ENCODE measurements around the gene ZBTB42. TPM values are rescaled to one million over a fixed set of nuclear protein-coding genes. Genes with fewer than 3 reads are reported as not detected.

Gene ZBTB42
- total RNA-seq, 1 donor from 2014 or later, result 5.7 TPM

DNA sequence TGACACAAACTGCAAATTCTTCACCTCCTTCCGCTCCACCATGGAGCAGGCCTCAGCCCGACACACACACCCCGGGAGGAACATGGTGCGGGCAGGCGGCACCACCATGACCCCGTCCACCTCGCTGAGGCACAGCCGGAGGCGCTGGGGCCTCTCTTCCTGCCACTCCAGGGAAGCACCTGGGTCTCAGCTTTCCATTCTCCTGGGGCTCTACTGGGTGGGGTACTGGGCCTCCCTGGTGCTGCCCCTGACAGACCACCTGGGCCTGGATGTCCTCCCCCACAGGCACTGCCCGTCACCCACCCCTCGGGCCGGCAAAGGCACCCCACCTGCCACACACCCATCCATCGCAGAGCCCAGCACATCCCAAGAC is 15.2 kb upstream of the ZBTB42 start:
- Histone ChIP-seq H3K9me3 (replicated peaks) (no peaks in the 10 kb centered on the region), H3K4me3 (no peak overlapping the region), H3K36me3 (peaks cover 27% of the 10 kb centered on the region), H3K4me1 (peaks cover 54% of the 10 kb centered on the region), H3K27me3 (ENCODE audit: low read depth) (no peaks in the 10 kb centered on the region), H3K27ac (replicated peaks) (no peak overlapping the region)
- DNase-seq, result no peak
- intact Hi-C loops (cut with micrococcal nuclease), result no loop called here
- TF ChIP-seq, protein P1, sequence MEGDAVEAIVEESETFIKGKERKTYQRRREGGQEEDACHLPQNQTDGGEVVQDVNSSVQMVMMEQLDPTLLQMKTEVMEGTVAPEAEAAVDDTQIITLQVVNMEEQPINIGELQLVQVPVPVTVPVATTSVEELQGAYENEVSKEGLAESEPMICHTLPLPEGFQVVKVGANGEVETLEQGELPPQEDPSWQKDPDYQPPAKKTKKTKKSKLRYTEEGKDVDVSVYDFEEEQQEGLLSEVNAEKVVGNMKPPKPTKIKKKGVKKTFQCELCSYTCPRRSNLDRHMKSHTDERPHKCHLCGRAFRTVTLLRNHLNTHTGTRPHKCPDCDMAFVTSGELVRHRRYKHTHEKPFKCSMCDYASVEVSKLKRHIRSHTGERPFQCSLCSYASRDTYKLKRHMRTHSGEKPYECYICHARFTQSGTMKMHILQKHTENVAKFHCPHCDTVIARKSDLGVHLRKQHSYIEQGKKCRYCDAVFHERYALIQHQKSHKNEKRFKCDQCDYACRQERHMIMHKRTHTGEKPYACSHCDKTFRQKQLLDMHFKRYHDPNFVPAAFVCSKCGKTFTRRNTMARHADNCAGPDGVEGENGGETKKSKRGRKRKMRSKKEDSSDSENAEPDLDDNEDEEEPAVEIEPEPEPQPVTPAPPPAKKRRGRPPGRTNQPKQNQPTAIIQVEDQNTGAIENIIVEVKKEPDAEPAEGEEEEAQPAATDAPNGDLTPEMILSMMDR (IDR thresholded peaks at IDR 0.05; ENCODE audit: borderline replicate concordance), result no peak

- Histone ChIP-seq H3K9me3 (replicated peaks) (no peaks in the 10 kb centered on the region), H3K27ac (replicated peaks) (no peak overlapping the region), H3K4me1 (peaks cover 58% of the 10 kb centered on the region), H3K36me3 (peaks cover 31% of the 10 kb centered on the region), H3K27me3 (ENCODE audit: low read depth) (no peaks in the 10 kb centered on the region), H3K4me3 (no peak overlapping the region)
- intact Hi-C loops (cut with micrococcal nuclease), result no loop called here
- TF ChIP-seq, protein P1 (IDR thresholded peaks at IDR 0.05; ENCODE audit: borderline replicate concordance), result no peak
- no peak for DNase-seq
Measured at GRCh38 chr14:104786091-104786586, 14.8 kb upstream of the ZBTB42 start.

GRCh38 chr14:104786726-104787675 is 13.9 kb upstream of the ZBTB42 start:
- Histone ChIP-seq H3K27ac (replicated peaks) (peak overlapping the region; percentile 27), H3K4me1 (peaks cover 67% of the 10 kb centered on the region), H3K27me3 (ENCODE audit: low read depth) (no peaks in the 10 kb centered on the region), H3K36me3 (peaks cover 40% of the 10 kb centered on the region), H3K4me3 (no peak overlapping the region), H3K9me3 (replicated peaks) (no peaks in the 10 kb centered on the region)
- TF ChIP-seq, protein P1 (IDR thresholded peaks at IDR 0.05; ENCODE audit: borderline replicate concordance), result no peak
- intact Hi-C loops (cut with micrococcal nuclease), result no loop called here
- no peak for DNase-seq

GRCh38 chr14:104787736-104788135 is 13.2 kb upstream of the ZBTB42 start:
- no peaks in the 10 kb centered on the region for H3K27me3 ChIP-seq (ENCODE audit: low read depth)
- H3K4me3 ChIP-seq, result no peak overlapping the region
- H3K36me3 ChIP-seq, result peaks cover 43% of the 10 kb centered on the region
- peak overlapping the region; percentile 22 for H3K27ac ChIP-seq (replicated peaks)
- H3K4me1 ChIP-seq, result peaks cover 74% of the 10 kb centered on the region
- intact Hi-C loops (cut with micrococcal nuclease), result no loop called here
- no peaks in the 10 kb centered on the region for H3K9me3 ChIP-seq (replicated peaks)
- TF ChIP-seq, protein P1 (IDR thresholded peaks at IDR 0.05; ENCODE audit: borderline replicate concordance), result no peak
- DNase-seq, result peak; percentile 53

DNA sequence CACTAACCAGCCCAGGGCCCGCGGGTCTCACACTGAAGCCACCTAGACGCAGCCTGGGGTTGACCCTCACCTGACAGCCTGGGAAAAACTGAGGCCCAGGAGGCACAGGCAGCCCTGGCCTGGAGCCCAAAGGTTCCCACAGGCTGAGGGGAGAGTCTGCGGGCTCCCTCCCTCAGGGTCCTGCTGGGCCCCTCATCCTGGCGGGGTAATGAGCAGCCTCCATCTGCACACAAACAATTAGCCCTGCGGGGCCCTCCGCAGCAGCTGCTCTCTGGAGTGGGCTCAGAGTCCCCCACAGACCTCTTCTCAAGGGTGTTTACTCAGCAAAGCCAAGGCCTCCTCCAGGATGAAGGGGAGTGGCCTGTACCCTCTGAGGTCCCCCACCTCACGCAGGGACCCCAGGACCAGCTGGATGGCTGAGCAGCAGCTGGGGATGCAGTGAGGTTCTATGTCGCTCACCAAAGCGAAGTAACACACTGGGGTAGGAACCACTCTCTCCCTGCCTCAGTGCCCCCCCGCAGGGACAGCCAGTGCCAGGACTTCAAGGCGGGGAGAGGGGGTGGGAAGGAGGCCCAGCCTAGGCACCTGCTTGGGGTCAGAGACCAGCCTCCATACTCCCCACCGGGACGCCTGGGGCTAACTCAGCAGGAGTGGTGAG is 12.6 kb upstream of the ZBTB42 start:
- intact Hi-C loops (cut with micrococcal nuclease), result no loop called here
- H3K36me3 ChIP-seq, result peaks cover 43% of the 10 kb centered on the region

More for the DNA sequence above, 12.6 kb upstream of the ZBTB42 start:
- TF ChIP-seq, protein P1 (IDR thresholded peaks at IDR 0.05; ENCODE audit: borderline replicate concordance), result no peak
- H3K9me3 ChIP-seq (replicated peaks), result no peaks in the 10 kb centered on the region
- no peak for DNase-seq
- H3K27ac ChIP-seq (replicated peaks), result peak overlapping the region; percentile 22
- no peaks in the 10 kb centered on the region for H3K27me3 ChIP-seq (ENCODE audit: low read depth)
- no peak overlapping the region for H3K4me3 ChIP-seq
- peaks cover 80% of the 10 kb centered on the region for H3K4me1 ChIP-seq
